ENCODE measurements around the gene CACNA1C.

DNA sequence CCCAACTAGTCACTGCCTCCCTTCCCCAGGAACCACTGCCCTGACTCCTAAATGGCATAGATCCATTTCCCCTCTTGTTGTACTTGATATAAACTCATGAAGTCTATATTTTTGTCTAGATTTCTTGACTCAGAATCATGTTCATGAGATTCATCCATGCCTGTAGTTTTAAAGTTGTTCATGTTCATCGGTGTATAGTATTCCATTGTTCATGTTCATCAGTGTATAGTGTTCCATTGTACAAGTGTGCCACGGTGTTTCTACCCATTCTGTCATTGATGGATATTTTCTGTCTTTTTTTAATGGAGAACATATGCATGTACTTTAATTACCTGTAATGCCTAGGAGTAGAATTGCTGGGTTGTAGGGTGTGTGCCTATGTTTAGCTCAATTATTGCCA is 261.7 kb downstream of the CACNA1C start:
- TF ChIP-seq GATA2 (IDR thresholded peaks at IDR 0.05; ENCODE audit: low read depth, low read length): no peak
- no peak for TF ChIP-seq GATA3 (IDR thresholded peaks at IDR 0.05; ENCODE audit: low read depth, low read length)
